Omental fat pad (tissue), 4 donors: Measurements from ENCODE around the gene PITPNC1. TPM values are rescaled to one million over a fixed set of nuclear protein-coding genes. Genes with fewer than 3 reads are reported as not detected.
"Not testable (repeated sequence)": the region's sequence is repeated elsewhere in the genome, so short reads cannot be mapped to it uniquely, and the experiment has no call there.

Experiments used
- ATAC-seq: fragments of 150-250 bp; one replicate; pipeline ENCODE4 v1.9.1; 2016; ENCODE audit warnings: mild to moderate bottlenecking, moderate library complexity; ENCODE audit not compliant: low FRiP score
- DNase-seq: peaks from one replicate; pipeline ENCODE4 v3.0.0-alpha.2; 2019; ENCODE audit warnings: low spot score
- total RNA-seq, 4 donors: library from RNA; depleted of rRNA; stranded (reverse); fragments of >200 nt; gene quantifications; one replicate each; pipeline ENCODE4 v1.1.0, GENCODE V29; 2016
- TF ChIP-seq, protein P1 (sequence below), 3 donors: fragments of 450-650 bp; IDR thresholded peaks; one replicate each; pipeline ENCODE4 v1.5.1; 2016 to 2017; ENCODE audit warnings: antibody characterized with exemption in 3 of 3, mild to moderate bottlenecking in 3 of 3, moderate library complexity in 2 of 3

The PITPNC1 gene
- 10 to 100 TPM; 22.6 to 53.4 (median 35.0) TPM for total RNA-seq

DNA sequence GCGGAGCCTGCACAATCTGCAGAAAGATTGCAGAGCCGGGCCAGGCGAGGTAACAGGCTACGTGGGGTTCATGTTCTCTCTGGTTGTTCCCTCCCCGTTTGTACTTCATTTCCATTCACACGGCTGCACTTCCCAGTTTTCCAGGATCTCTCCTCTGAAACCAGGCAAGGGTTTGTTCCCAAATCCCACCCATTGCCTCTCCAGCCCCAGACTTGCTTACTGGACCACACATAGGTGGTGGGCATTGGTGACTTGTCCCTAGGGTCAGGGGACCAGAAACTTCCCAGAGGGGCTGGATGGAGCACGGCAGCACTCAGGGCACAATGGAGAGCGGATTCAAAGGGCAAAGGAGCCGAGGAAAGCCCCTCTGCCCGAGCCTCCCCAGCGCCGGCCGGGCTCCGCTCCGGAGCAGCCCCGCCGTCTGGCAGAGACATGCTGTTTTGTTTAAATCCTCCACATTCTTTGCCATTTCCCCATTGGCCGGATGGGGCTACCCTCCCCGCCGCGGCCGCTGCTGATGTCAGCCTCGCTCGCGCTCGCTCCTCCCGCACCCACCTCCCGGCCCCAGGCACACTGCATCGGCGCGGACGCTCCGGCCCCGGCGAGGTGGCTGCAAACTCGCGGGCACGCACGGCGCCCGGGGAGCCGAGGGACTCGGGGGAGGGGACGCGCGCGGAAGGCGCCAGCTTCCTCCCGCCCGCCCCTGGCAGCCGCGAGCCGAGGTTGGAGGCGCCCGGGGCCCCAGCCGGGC, at the start of gene PITPNC1:
TSS of gene PITPNC1 (plus strand) at position 545 of the 751 bp plus-strand sequence.
- peak; percentile 77 for ATAC-seq
- TF ChIP-seq, protein P1, sequence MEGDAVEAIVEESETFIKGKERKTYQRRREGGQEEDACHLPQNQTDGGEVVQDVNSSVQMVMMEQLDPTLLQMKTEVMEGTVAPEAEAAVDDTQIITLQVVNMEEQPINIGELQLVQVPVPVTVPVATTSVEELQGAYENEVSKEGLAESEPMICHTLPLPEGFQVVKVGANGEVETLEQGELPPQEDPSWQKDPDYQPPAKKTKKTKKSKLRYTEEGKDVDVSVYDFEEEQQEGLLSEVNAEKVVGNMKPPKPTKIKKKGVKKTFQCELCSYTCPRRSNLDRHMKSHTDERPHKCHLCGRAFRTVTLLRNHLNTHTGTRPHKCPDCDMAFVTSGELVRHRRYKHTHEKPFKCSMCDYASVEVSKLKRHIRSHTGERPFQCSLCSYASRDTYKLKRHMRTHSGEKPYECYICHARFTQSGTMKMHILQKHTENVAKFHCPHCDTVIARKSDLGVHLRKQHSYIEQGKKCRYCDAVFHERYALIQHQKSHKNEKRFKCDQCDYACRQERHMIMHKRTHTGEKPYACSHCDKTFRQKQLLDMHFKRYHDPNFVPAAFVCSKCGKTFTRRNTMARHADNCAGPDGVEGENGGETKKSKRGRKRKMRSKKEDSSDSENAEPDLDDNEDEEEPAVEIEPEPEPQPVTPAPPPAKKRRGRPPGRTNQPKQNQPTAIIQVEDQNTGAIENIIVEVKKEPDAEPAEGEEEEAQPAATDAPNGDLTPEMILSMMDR (IDR thresholded peaks at IDR 0.05) = peak in 1 of 3 donors; percentile 12
- DNase-seq = peak; percentile 54

DNA sequence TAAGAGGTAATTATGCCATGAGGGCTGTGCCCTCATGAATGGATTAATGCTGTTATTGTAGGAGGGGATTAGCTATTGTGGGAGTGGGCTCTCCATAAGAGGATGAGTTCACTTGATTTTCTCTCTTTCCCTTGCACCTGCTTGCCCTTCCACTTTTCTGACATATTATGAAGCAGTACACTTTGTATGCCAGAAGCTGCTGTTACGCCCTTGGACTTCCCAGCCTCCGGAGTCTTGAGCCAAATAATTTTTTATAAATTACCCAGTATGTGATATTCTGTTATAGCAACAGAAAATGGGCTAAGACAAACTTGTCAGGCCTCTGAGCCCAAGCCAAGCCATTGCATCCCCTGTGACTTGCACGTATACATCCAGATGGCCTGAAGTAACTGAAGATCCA, 49.1 kb upstream of the PITPNC1 start:
- DNase-seq (no peak), ATAC-seq (no peak)
- TF ChIP-seq, protein P1 (IDR thresholded peaks at IDR 0.05) = no peak

GRCh38 chr17:67331381-67332161, 45.5 kb upstream of the PITPNC1 start:
- DNase-seq, ATAC-seq: not testable (repeated sequence)

GRCh38 chr17:67332162-67332508, 44.9 kb upstream of the PITPNC1 start:
- ATAC-seq, DNase-seq: not testable (repeated sequence)

DNA sequence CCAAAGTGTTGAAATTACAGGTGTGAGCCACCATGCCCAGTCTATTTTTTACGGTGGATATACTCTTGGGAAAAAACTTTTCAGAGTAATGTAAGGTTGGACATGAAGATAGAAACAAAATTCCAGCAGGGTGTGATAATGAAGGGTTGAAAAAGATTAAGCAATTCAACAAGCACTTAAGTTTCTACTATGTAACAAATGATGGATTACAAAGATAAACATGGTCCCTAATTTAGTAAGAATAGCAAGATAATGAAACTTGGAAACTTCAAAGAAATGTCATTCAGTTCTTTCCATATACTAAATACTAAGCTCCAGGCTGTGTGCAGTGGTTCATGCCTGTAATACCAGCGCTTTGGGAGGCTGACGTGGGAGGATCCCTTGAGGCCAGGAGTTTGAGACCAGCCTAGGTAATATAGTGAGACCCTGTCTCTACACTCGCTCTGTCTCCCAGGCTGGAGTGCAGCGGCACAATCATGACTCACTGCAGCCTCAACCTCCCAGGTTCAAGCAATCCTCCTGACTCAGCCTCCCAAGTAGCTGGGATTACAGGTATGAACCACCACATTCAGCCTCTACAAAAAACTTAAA, 41.7 kb upstream of the PITPNC1 start:
- DNase-seq (no peak), ATAC-seq (no peak)
- TF ChIP-seq, protein P1 (IDR thresholded peaks at IDR 0.05) = no peak

DNA sequence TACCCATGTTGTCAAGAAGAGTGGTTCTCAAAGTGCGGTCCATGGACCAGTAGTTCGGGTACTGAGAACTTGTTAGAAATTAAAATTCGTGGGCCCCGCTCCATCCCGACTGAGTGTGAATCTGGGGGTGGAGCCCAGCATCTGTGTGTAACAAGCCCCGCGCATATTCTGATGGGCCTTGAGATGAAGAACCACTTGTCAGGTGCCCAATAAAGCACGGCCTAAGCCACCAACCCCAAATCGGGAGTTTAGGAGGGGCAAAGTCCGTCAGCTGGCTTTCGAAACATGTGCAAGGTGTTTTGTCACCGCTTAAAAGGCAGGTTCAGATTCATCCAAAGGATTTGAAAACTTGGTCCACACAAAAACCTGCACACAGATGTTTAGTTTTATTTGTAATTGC, 40.2 kb upstream of the PITPNC1 start:
- ATAC-seq = no peak
- TF ChIP-seq, protein P1 (IDR thresholded peaks at IDR 0.05) = no peak
- no peak for DNase-seq

GRCh38 chr17:67338353-67338752, 38.7 kb upstream of the PITPNC1 start:
- ATAC-seq = not testable (repeated sequence)

DNA sequence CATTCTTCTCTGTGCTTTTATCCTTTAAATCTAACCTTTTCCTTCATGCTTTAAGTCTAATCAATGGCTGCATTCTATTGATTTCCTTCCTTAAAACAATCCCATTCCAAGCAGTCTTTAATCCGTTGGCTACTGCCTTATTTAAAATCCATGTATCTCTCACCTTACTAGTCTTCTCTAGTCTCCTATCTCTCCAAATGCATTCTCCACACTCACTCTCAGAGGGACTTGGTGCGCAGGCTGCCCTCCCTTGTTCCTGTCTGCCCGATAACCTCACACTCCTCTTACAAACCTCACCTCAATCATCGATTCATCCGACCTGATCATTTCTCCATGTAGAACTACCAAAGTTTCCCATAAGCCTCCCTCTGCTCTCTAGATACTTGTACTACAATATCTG, 33.8 kb upstream of the PITPNC1 start:
- ATAC-seq (no peak), DNase-seq (no peak)
- TF ChIP-seq, protein P1 (IDR thresholded peaks at IDR 0.05) = no peak

More at GRCh38 chr17:67338353-67338752, 38.7 kb upstream of the PITPNC1 start:
- not testable (repeated sequence) for DNase-seq
